GM18870 (cell line): Measurements from ENCODE around the gene GALNT13.
"Not testable (repeated sequence)": the region's sequence is repeated elsewhere in the genome, so short reads cannot be mapped to it uniquely, and the experiment has no call there.

Experiments
- ATAC-seq: cut with Tn5 transposase; IDR thresholded peaks from one replicate; pipeline ENCODE4 v1.9.1; 2021; ENCODE audit warnings: moderate library complexity; ENCODE audit not compliant: unreplicated experiment

Gene GALNT13

GRCh38 chr2:154459286-154459685 is 587.6 kb downstream of the GALNT13 start:
- no peak for ATAC-seq

GRCh38 chr2:154462634-154463033 is 590.9 kb downstream of the GALNT13 start:
- no peak for ATAC-seq

- no peak for ATAC-seq
Observed at GRCh38 chr2:154466226-154466625, 594.5 kb downstream of the GALNT13 start.

GRCh38 chr2:154470376-154470775 is 598.7 kb downstream of the GALNT13 start:
- no peak for ATAC-seq

GRCh38 chr2:154471492-154471891 is 599.8 kb downstream of the GALNT13 start:
- not testable (repeated sequence) for ATAC-seq

GRCh38 chr2:154477319-154477718 is 605.6 kb downstream of the GALNT13 start:
- ATAC-seq: no peak

GRCh38 chr2:154480521-154480920 is 608.8 kb downstream of the GALNT13 start:
- no peak for ATAC-seq

GRCh38 chr2:154481336-154481735 is 609.6 kb downstream of the GALNT13 start:
- no peak for ATAC-seq

- ATAC-seq: peak; percentile 45
Observed at GRCh38 chr2:154484338-154485099, 612.8 kb downstream of the GALNT13 start.

GRCh38 chr2:154488801-154489200 is 617.1 kb downstream of the GALNT13 start:
- ATAC-seq: no peak

GRCh38 chr2:154489266-154489858 is 617.6 kb downstream of the GALNT13 start:
- no peak for ATAC-seq

- no peak for ATAC-seq
Observed at GRCh38 chr2:154490530-154490929, 618.8 kb downstream of the GALNT13 start.

- peak; percentile 88 for ATAC-seq
Observed at GRCh38 chr2:154495455-154495868, 623.7 kb downstream of the GALNT13 start.

- ATAC-seq: no peak
Observed at GRCh38 chr2:154497019-154497418, 625.3 kb downstream of the GALNT13 start.
